OCI-LY7 (cell line): ENCODE measurements around the gene SQOR.

Experiments used
- CTCF ChIP-seq: fragments of 200-600 bp; sonication (generic); conservative IDR thresholded peaks from 2 replicates; pipeline ENCODE4 v1.5.1; 2014; ENCODE audit warnings: mild to moderate bottlenecking, antibody characterized with exemption, low read length, moderate library complexity, mixed read lengths
- EZH2phosphoT487 ChIP-seq: fragments of 200-600 bp; sonication (generic); IDR thresholded peaks from 2 replicates; pipeline ENCODE4 v1.6.1; 2018; ENCODE audit warnings: low read depth, borderline replicate concordance, mild to moderate bottlenecking, mixed run types, antibody characterized with exemption, low read length, moderate library complexity, mixed read lengths

DNA sequence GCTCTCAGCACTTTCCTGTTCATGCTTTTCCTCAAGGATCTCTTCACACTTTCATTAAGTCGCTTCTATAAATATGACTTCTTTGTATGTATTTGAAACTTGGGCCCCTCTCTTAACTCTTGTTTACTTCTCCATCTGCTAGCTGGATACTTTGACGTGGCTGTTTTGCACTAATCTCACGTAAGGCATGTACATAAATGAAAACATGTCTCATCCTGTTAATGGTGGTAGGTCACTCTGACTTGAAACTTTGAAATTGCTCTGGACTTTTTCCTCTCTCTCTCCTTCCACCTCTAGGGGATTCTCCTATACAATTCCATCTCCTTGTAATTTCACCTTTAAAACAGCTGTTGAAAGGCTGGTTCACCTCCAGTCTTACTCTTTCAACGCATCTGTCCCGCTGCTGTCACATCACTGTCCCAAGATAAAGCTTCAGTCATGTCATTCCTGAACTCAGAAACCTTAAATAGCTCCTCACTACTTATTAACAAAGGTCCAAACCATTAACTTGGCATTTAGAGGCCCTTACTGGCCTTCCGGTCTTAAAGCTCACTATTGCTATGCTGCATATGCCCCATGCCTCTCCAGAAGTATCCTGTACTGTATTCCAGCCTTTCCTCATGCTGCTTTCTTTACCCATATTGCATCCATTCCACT is 46.5 kb upstream of the SQOR start:
- TF ChIP-seq CTCF (no peak), EZH2phosphoT487 (no peak)
